ENCODE measurements around the gene TRMT1L.
"Not testable (repeated sequence)": the region's sequence is repeated elsewhere in the genome, so short reads cannot be mapped to it uniquely, and the experiment has no call there.

TRMT1L gene, protein sequence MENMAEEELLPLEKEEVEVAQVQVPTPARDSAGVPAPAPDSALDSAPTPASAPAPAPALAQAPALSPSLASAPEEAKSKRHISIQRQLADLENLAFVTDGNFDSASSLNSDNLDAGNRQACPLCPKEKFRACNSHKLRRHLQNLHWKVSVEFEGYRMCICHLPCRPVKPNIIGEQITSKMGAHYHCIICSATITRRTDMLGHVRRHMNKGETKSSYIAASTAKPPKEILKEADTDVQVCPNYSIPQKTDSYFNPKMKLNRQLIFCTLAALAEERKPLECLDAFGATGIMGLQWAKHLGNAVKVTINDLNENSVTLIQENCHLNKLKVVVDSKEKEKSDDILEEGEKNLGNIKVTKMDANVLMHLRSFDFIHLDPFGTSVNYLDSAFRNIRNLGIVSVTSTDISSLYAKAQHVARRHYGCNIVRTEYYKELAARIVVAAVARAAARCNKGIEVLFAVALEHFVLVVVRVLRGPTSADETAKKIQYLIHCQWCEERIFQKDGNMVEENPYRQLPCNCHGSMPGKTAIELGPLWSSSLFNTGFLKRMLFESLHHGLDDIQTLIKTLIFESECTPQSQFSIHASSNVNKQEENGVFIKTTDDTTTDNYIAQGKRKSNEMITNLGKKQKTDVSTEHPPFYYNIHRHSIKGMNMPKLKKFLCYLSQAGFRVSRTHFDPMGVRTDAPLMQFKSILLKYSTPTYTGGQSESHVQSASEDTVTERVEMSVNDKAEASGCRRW

GRCh38 chr1:185156854-185157598, at the start of gene TRMT1L, which contains the start of gene SWT1:
Gene TRMT1L (minus strand): TSS chr1:185156953. CDS start chr1:185156712, 241 bp downstream.
Gene SWT1 (plus strand): TSS chr1:185157167. CDS start chr1:185160842, 3,675 bp downstream.
- Histone ChIP-seq H4K20me1 (ENCODE audit: insufficient read depth) (no peaks in the 10 kb centered on the region), H3K4me1 (ENCODE audit: low read depth, poor library complexity, severe bottlenecking) (peaks cover 57% of the 10 kb centered on the region), H3K27me3 (ENCODE audit: insufficient read depth, low read depth) (no peaks in the 10 kb centered on the region), H3K4me2 (peak within 1 kb of the TSS; percentile 84), H3K79me2 (ENCODE audit: insufficient read depth, low read depth) (no peaks in the 10 kb centered on the region), H3K4me3 (IDR thresholded peaks at IDR 0.05; ENCODE audit: insufficient read depth, low read depth, low read length) (peak within 1 kb of the TSS; percentile 99), H3K27ac (peak within 1 kb of the TSS; percentile 81), H2AFZ (ENCODE audit: low read depth) (peak within 1 kb of the TSS; percentile 91), H3K9ac (peak within 1 kb of the TSS; percentile 90), H3K36me3 (ENCODE audit: insufficient read depth) (no peaks in the 10 kb centered on the region)
- no peak for TF ChIP-seq CTCF (conservative IDR thresholded peaks at IDR 0.05; ENCODE audit: low read depth, low read length)

DNA sequence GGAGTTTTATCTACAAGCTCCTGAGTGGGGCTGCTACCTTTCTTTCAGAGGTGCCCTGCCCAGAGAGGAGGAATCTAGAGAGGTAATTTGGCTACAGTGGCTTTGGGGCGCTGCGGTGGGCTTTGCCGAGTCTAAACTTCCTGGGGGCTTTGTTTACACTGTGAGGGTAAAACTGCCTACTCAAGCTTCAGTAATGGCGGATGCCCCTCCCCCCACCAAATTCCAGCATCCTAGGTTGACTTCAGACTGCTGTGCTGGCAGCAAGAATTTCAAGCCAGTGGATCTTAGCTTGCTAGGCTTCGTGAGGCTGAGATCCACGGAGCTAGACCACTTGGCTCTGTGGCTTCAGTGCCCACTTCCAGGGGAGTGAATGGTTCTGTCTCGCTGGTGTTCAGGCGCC, 44.1 kb upstream of the TRMT1L start:
- TF ChIP-seq CTCF (conservative IDR thresholded peaks at IDR 0.05; ENCODE audit: low read depth, low read length), result no peak
- Histone ChIP-seq H3K79me2 (ENCODE audit: insufficient read depth, low read depth) (no peaks in the 10 kb centered on the region), H3K4me1 (ENCODE audit: low read depth, poor library complexity, severe bottlenecking) (no peaks in the 10 kb centered on the region), H3K4me3 (IDR thresholded peaks at IDR 0.05; ENCODE audit: insufficient read depth, low read depth, low read length) (no peak overlapping the region), H3K27ac (no peak overlapping the region), H3K36me3 (ENCODE audit: insufficient read depth) (no peaks in the 10 kb centered on the region), H3K9ac (no peak overlapping the region), H2AFZ (ENCODE audit: low read depth) (no peak overlapping the region), H4K20me1 (ENCODE audit: insufficient read depth) (no peaks in the 10 kb centered on the region), H3K27me3 (ENCODE audit: insufficient read depth, low read depth) (no peaks in the 10 kb centered on the region), H3K4me2 (no peak overlapping the region)

DNA sequence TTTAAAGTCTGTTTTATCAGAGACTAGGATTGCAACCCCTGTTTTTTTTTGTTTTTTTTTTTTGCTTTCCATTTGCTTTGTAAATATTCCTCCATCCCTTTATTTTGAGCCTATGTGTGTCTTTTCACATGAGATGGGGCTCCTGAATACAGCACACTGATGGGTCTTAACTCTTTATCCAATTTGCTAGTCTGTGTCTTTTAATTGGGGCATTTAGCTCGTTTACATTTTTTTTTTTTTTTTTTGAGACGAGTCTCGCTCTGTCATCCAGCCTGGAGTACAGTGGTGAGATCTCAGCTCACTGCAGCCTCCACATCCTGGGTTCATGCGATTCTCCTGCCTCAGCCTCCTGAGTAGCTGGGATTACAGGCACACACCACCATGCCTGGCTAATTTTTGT, 42.0 kb upstream of the TRMT1L start:
- not testable (repeated sequence) for H3K79me2 ChIP-seq (ENCODE audit: insufficient read depth, low read depth); H3K4me3 ChIP-seq (IDR thresholded peaks at IDR 0.05; ENCODE audit: insufficient read depth, low read depth, low read length); H4K20me1 ChIP-seq (ENCODE audit: insufficient read depth)

GRCh38 chr1:185193756-185194155, 37.0 kb upstream of the TRMT1L start:
- Histone ChIP-seq H3K4me3 (IDR thresholded peaks at IDR 0.05; ENCODE audit: insufficient read depth, low read depth, low read length) (no peak overlapping the region), H3K36me3 (ENCODE audit: insufficient read depth) (no peaks in the 10 kb centered on the region), H3K27ac (no peak overlapping the region), H3K4me2 (no peak overlapping the region), H3K4me1 (ENCODE audit: low read depth, poor library complexity, severe bottlenecking) (no peaks in the 10 kb centered on the region), H3K9ac (no peak overlapping the region), H2AFZ (ENCODE audit: low read depth) (no peak overlapping the region), H3K27me3 (ENCODE audit: insufficient read depth, low read depth) (no peaks in the 10 kb centered on the region), H4K20me1 (ENCODE audit: insufficient read depth) (no peaks in the 10 kb centered on the region), H3K79me2 (ENCODE audit: insufficient read depth, low read depth) (no peaks in the 10 kb centered on the region)
- TF ChIP-seq CTCF (conservative IDR thresholded peaks at IDR 0.05; ENCODE audit: low read depth, low read length), result no peak

More for the DNA sequence above, 42.0 kb upstream of the TRMT1L start:
- not testable (repeated sequence) for H3K36me3 ChIP-seq (ENCODE audit: insufficient read depth); H3K4me1 ChIP-seq (ENCODE audit: low read depth, poor library complexity, severe bottlenecking); H2AFZ ChIP-seq (ENCODE audit: low read depth); H3K4me2 ChIP-seq; H3K9ac ChIP-seq; H3K27ac ChIP-seq; H3K27me3 ChIP-seq (ENCODE audit: insufficient read depth, low read depth)

All from KMS-11 (cell line).